ENCODE measurements around the gene OR2A42.
"Not testable (repeated sequence)": the region's sequence is repeated elsewhere in the genome, so short reads cannot be mapped to it uniquely, and the experiment has no call there.

The OR2A42 gene, protein sequence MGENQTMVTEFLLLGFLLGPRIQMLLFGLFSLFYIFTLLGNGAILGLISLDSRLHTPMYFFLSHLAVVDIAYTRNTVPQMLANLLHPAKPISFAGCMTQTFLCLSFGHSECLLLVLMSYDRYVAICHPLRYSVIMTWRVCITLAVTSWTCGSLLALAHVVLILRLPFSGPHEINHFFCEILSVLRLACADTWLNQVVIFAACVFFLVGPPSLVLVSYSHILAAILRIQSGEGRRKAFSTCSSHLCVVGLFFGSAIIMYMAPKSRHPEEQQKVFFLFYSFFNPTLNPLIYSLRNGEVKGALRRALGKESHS

GRCh38 chr7:144239365-144239764 is at the start of gene OR2A42:
Gene OR2A42 (minus strand): TSS chr7:144239605. CDS start chr7:144232843, 6,762 bp downstream.
- DNase-seq, result not testable (repeated sequence)

DNA sequence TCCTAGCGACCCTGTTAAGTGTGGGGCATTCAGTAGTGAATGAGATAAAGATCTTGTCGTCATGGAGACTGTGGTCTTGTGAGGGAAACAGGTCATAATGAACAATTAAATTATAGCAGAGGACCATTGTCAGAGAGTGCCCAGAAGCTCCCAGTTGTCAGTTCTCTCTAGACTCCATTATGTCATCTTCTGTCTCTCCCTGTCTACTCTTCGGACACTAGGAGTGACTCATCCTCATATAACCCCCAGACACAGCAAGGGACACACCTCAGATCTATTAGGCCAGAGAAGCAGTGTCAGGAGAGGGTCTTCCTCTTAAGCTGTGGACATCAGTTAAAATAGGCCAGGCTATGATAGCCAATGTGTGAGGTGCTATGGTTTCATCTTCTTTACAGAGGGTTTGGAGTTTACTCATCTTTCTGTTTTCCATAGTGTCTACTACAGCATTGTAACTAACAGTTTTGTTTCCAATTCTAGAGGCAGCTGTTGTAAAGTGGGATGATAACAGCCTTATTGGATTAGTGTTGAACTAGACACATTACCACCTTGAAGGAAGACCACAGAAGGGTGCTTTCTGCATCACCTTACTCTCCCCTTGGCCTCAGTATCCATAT is 47.9 kb upstream of the OR2A42 start:
- DNase-seq, result not testable (repeated sequence)

DNA sequence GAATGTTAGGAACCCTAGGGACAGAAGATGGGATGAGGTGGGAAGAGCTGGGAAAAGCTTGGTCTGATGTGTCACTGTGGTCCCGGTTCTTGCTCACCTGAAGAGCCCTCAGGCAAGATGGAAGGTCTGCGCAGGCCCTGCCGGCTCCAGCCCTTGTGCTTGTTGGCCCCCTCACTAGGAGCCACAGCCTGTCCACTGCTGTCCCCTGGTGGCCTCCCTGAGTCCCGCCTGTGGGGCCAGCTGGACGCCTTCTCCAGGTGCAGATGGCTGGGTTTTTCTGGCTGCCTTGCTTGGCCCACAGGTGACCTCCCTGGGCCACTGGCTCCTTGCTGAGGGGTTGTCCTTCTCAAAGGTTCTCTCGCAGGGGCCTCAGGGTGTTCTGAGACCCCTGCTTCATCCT is 44.3 kb upstream of the OR2A42 start:
- not testable (repeated sequence) for DNase-seq

DNA sequence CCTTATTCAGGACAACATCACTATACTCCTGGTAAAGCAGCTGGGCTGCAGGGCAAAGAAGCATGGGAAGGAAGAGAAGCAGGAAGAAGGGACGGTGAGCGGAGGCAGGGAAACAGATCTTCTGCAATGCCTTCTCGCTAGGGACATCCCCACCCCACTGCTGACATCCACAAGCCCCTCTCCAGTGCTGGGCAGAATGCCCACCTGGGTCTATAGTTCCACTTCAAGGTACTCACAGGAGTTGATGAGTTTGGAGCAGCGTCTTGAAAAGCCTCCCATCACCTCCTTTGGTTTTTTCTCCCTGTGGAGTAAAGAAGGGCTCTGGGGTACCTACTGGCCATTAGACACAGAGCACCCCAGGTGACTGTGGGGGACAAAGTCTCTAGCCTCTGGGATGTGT is 43.1 kb upstream of the OR2A42 start:
- not testable (repeated sequence) for DNase-seq

DNA sequence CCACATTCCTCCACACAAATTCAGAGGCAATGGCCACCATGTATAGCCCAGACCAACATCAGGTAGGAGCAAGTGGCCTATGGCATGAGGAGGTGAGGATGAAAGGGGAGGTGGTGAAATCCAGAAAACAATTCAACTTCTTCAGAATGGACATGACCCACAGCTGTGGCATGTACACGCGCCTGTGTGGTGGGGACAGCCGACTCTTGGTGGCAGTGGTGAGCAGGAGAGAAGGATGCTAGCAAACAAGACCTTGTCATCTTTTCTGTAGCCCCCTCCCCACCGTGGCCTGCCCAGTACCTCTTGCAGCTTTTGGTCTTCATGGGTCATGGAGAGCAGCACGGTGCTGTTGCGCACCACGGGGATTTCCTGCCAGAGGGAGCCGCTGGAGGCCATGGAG is 42.6 kb upstream of the OR2A42 start:
- DNase-seq, result not testable (repeated sequence)

- not testable (repeated sequence) for DNase-seq
Measured at GRCh38 chr7:144280010-144280409, 40.6 kb upstream of the OR2A42 start.

GRCh38 chr7:144275281-144275680 is 35.9 kb upstream of the OR2A42 start:
- not testable (repeated sequence) for DNase-seq

GRCh38 chr7:144269188-144269587 is 29.8 kb upstream of the OR2A42 start, which contains the start of gene CTAGE8:
Gene CTAGE8 (minus strand): TSS chr7:144269288. CDS start chr7:144269250, 38 bp downstream.
- DNase-seq, result not testable (repeated sequence)

DNA sequence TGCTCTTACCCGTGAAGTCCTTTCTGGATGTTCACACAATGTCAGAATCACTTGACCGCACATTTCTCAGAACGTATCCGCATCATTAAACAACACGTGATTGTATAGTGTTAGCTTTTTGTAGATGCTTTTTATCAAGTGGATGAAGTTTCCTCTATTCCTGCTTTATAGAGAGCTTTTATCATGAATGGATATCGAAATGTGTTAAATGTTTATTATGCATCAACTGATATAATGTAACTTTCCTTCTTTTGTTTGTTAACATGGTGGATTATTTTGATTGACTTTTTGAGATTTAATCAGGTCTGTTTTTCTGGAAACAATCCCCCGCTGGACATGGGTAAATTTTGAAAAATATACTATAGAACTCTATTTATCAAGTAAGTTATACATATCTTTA is 25.3 kb upstream of the OR2A42 start, which contains the start of gene OR2A7:
Gene OR2A7, minus strand, starts transcription at position 101 of the 400 bp plus-strand sequence. CDS start 5,164 bp downstream, outside the sequence.
- not testable (repeated sequence) for DNase-seq

- not testable (repeated sequence) for DNase-seq
Measured at GRCh38 chr7:144262128-144262527, 22.7 kb upstream of the OR2A42 start.

- DNase-seq, result not testable (repeated sequence)
Measured at GRCh38 chr7:144259067-144259466, 19.7 kb upstream of the OR2A42 start.

DNA sequence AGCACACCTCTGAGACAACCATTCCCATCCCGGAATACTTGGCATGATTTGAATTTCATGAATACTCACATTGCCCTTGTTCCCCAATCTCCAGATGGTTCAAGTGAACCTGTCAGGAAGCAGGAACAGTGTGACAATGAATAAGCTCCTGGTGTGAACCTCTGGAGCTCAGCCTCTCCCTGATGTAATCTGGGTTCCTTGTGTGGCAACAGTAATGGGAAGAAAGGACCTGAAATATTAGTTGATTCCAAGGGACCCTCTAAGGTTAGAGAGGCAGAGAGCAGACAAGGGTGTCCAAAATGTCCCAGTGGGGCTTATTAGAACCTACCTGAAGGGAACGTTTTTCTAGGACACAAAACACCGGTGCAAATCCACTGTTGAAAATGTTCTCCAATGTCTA is 16.7 kb upstream of the OR2A42 start:
- DNase-seq, result no peak

GRCh38 chr7:144255471-144255897 is 16.1 kb upstream of the OR2A42 start:
- no peak for DNase-seq

- not testable (repeated sequence) for DNase-seq
Measured at GRCh38 chr7:144252307-144252706, 12.9 kb upstream of the OR2A42 start.

DNA sequence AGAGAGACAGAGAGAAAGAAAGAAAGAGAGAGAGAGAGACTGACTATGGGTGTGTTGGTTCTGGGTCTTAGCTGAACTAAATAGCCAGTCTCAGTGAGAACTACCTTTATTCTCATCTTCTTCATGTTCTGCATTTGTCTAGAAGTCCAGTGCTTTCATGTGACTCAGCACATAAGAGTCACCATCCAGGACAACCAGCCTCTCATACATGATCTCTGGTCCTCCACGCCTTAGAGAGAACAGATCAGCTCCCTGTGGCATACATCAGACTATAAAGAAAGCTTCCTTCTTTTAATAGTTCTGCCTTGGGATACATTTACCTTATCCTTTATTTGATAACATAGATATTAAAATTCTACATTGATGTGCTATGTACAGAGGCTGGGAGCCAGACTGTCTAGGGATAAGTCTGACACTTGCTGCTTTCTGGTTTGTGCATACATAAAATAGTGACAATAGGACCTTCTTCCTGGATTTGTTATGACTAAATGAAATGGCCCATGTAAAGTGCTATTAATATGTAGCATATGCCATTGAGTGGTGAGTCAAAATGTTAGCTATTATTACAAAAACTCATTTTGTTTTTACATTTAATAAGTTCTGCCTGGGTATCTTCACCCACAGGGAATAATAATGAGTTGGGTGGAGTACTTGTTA is 8.4 kb upstream of the OR2A42 start:
- DNase-seq, result not testable (repeated sequence)

DNA sequence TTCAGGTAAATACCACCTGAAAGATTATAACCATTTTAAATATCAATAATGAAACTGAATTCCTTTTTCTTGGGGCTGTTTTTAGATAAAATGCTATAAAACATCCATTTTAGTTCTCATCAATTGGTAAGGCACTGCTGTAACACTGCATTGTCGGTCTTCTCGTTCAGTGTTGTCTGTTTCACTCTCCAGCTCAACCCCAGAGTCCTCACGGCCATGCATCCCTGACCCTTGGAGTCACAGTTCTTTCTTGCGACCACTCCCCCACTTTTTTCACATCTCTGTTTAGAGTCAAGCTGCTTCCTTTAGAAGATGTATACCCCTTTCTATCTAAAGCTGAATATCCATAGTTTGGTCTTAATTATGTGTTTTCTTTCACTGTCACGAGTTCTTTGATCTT is 7.6 kb upstream of the OR2A42 start:
- not testable (repeated sequence) for DNase-seq

- DNase-seq, result not testable (repeated sequence)
Measured at GRCh38 chr7:144245372-144245771, 6.0 kb upstream of the OR2A42 start.

DNA sequence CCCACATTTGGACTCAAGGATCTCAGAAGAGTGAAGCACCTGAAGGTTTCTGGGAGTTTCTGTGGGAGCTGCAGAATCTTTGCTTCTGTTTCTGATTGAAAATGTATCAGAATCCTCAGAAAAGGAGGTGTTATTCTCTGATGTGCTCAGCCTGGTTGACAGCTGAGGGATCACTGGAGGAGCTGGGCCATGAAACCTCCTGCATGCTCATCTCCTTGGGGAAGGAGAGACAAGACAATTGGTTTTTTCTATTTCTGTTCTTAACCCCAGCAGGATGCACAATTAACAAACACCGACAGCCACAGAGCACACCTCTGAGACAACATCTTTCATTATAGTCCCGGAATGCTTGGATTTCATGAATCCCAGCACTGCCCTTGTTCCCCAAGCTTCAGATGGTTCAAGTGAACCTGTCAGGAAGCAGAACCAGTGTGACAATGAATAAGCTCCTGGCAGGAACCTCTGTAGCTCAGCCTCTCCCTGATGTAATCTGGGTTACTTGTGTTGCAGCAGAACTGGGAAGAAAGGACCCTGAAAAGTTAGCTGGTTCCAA is 799 bp downstream of the OR2A42 start:
- not testable (repeated sequence) for DNase-seq

DNA sequence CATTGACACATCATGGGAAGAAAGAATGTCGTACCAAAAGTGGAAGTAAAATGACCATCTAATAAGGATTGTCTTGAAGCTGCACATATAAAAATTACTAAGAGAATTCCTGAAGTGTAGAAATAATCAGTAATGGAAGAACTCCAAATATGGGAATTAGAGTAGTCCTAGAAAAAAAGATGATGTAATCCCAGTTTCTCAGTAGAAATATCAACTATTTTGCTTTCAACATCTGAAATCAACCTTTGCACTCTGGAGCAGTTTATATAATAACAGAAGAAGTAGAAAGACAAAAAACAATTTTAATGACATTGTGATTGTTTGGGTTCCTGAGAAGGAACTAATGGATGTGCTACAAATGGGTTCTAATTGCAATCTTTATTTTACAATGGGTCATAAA is 6.4 kb downstream of the OR2A42 start:
- not testable (repeated sequence) for DNase-seq

DNA sequence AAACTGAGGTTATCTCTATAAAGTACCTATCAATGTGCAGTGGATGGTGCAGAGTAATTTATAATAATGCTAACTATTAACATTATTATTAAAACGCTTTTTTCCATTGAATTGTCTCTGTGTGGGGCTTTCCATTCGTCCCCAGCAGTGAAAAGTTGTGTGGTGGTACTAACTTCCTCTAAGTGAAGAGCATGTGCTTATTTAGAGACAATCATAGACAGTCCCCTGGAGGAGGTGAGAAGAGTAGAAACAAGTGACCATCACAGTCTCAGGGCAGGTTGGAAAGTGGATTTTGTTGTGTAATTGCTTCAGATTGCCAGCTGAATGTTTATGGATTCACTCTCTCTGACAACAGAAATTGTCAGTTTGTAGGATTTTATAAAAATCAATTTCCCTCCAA is 8.4 kb downstream of the OR2A42 start:
- not testable (repeated sequence) for DNase-seq

- DNase-seq, result not testable (repeated sequence)
Measured at GRCh38 chr7:144228810-144229209, 10.6 kb downstream of the OR2A42 start.

- not testable (repeated sequence) for DNase-seq
Measured at GRCh38 chr7:144226866-144227265, 12.5 kb downstream of the OR2A42 start.

- not testable (repeated sequence) for DNase-seq
Measured at GRCh38 chr7:144223675-144224074, 15.7 kb downstream of the OR2A42 start.
